ENCODE results near the gene NOX5. TPM values are rescaled to one million over a fixed set of nuclear protein-coding genes. Genes with fewer than 3 reads are reported as not detected.

The NOX5 gene
- total RNA-seq, 2 experiments from 2014 or later, result not detected

- peaks cover 7% of the 10 kb centered on the region for H3K4me1 Mint-ChIP-seq (ENCODE audit: low read depth)
- Histone ChIP-seq H3K4me3 (ENCODE audit: low read length) (peak overlapping the region; percentile 26), H3K4me1 (ENCODE audit: insufficient read depth, low read length) (peaks cover 10% of the 10 kb centered on the region), H3K9me3 (ENCODE audit: control insufficient read depth in 1 of 2, insufficient read depth in 1 of 2, low read length in 2 of 2) (no peaks in the 10 kb centered on the region), H3K36me3 (ENCODE audit: insufficient read depth, low read length) (no peaks in the 10 kb centered on the region), H3K27me3 (ENCODE audit: control insufficient read depth in 1 of 2, insufficient read depth in 2 of 2, low read length in 2 of 2) (peaks cover 20 to 25% of the 10 kb centered on the region in 2 experiments), H3K27ac (ENCODE audit: low read depth in 1 of 2, low read length in 2 of 2) (no peak overlapping the region)
- peak overlapping the region; percentile 4 for H3K4me3 Mint-ChIP-seq
- intact Hi-C loops (cut with DNase I, micrococcal nuclease), result no loop called here
- H3K36me3 Mint-ChIP-seq (ENCODE audit: low read depth), result no peaks in the 10 kb centered on the region
- DNase-seq (no peak), ATAC-seq (ENCODE audit: poor library complexity) (no peak)
- CTCF ChIA-PET, result no interaction called here
- no peak for TF ChIP-seq CTCF (IDR thresholded peaks at IDR 0.05)
- no peak overlapping the region for H3K27ac Mint-ChIP-seq
- no peaks in the 10 kb centered on the region for H3K9me3 Mint-ChIP-seq
- H3K27me3 Mint-ChIP-seq, result peaks cover 63% of the 10 kb centered on the region
- POLR2A ChIA-PET, result no interaction called here
Observed at GRCh38 chr15:69074001-69074842, 59.7 kb downstream of the NOX5 start.

GRCh38 chr15:69074843-69075224, 60.3 kb downstream of the NOX5 start:
- peaks cover 20 to 25% of the 10 kb centered on the region in 2 experiments for H3K27me3 ChIP-seq (ENCODE audit: control insufficient read depth in 1 of 2, insufficient read depth in 2 of 2, low read length in 2 of 2)
- H3K4me1 ChIP-seq (ENCODE audit: insufficient read depth, low read length), result peaks cover 10% of the 10 kb centered on the region
- H3K27ac Mint-ChIP-seq, result no peak overlapping the region
- POLR2A ChIA-PET, result interaction anchor here (0.9 kb wide), 1 partner anchor 377 kb away, joined by 4 read pairs; no protein-coding TSS in a partner anchor
- peaks cover 7% of the 10 kb centered on the region for H3K4me1 Mint-ChIP-seq (ENCODE audit: low read depth)
- no peaks in the 10 kb centered on the region for H3K9me3 Mint-ChIP-seq
- intact Hi-C loops (cut with DNase I, micrococcal nuclease), result no loop called here
- H3K27me3 Mint-ChIP-seq, result peaks cover 63% of the 10 kb centered on the region
- H3K4me3 ChIP-seq (ENCODE audit: low read length), result no peak overlapping the region
- DNase-seq, result no peak
- CTCF ChIA-PET, result no interaction called here
- ATAC-seq (ENCODE audit: poor library complexity), result no peak
- no peaks in the 10 kb centered on the region for H3K9me3 ChIP-seq (ENCODE audit: control insufficient read depth in 1 of 2, insufficient read depth in 1 of 2, low read length in 2 of 2)
- H3K36me3 ChIP-seq (ENCODE audit: insufficient read depth, low read length), result no peaks in the 10 kb centered on the region
- TF ChIP-seq CTCF (IDR thresholded peaks at IDR 0.05), result no peak
- no peak overlapping the region for H3K27ac ChIP-seq (ENCODE audit: low read depth in 1 of 2, low read length in 2 of 2)
- no peaks in the 10 kb centered on the region for H3K36me3 Mint-ChIP-seq (ENCODE audit: low read depth)
- peak overlapping the region; percentile 4 for H3K4me3 Mint-ChIP-seq

GRCh38 chr15:69075440-69075839, 60.9 kb downstream of the NOX5 start:
- H3K4me3 ChIP-seq (ENCODE audit: low read length), result no peak overlapping the region
- DNase-seq (no peak), ATAC-seq (ENCODE audit: poor library complexity) (no peak)
- Mint-ChIP-seq H3K27ac (no peak overlapping the region), H3K9me3 (no peaks in the 10 kb centered on the region), H3K4me3 (no peak overlapping the region), H3K27me3 (peaks cover 58% of the 10 kb centered on the region), H3K36me3 (ENCODE audit: low read depth) (no peaks in the 10 kb centered on the region), H3K4me1 (ENCODE audit: low read depth) (peaks cover 7% of the 10 kb centered on the region)
- H3K4me1 ChIP-seq (ENCODE audit: insufficient read depth, low read length), result peaks cover 10% of the 10 kb centered on the region
- POLR2A ChIA-PET, result interaction anchor here (0.9 kb wide), 1 partner anchor 376 kb away, joined by 4 read pairs; no protein-coding TSS in a partner anchor
- H3K27ac ChIP-seq (ENCODE audit: low read depth in 1 of 2, low read length in 2 of 2), result no peak overlapping the region
- no peaks in the 10 kb centered on the region for H3K36me3 ChIP-seq (ENCODE audit: insufficient read depth, low read length)
- H3K27me3 ChIP-seq (ENCODE audit: control insufficient read depth in 1 of 2, insufficient read depth in 2 of 2, low read length in 2 of 2), result peaks cover 20 to 25% of the 10 kb centered on the region in 2 experiments
- H3K9me3 ChIP-seq (ENCODE audit: control insufficient read depth in 1 of 2, insufficient read depth in 1 of 2, low read length in 2 of 2), result no peaks in the 10 kb centered on the region
- CTCF ChIA-PET, result no interaction called here
- intact Hi-C loops (cut with DNase I, micrococcal nuclease), result no loop called here
- no peak for TF ChIP-seq CTCF (IDR thresholded peaks at IDR 0.05)

All from CD4-positive, alpha-beta T cell (primary cell).